Fibroblast of skin of scalp (primary cell): ENCODE measurements around the gene DAG1. TPM values are rescaled to one million over a fixed set of nuclear protein-coding genes. Genes with fewer than 3 reads are reported as not detected.

ENCODE experiments used
- DNase-seq: peaks from one replicate; pipeline ENCODE4 v3.0.0-alpha.2; 2013
- polyA plus RNA-seq, 2 experiments: library from polyadenylated mRNA; unstranded; fragments of 120-200 nt; gene quantifications; one replicate each; pipeline ENCODE4 v1.2.1, GENCODE V29; 2013; ENCODE audit not compliant: insufficient read length in 2 of 2

The DAG1 gene
- polyA plus RNA-seq (2013, experiment 1 of 2; ENCODE audit: insufficient read length), result 59.4 TPM
- polyA plus RNA-seq (2013, experiment 2 of 2; ENCODE audit: insufficient read length), result 61.5 TPM

GRCh38 chr3:49469936-49470713 lies at the start of gene DAG1:
Gene DAG1 (plus strand): TSS chr3:49470267. CDS start chr3:49510535, 40,268 bp downstream.
- DNase-seq, result peak; percentile 97

GRCh38 chr3:49421890-49422378 lies 48.1 kb upstream of the DAG1 start:
- DNase-seq, result no peak

- peak; percentile 43 for DNase-seq
Measured at GRCh38 chr3:49422379-49423248, 47.5 kb upstream of the DAG1 start, which contains the start of gene AMT. Gene AMT (minus strand): TSS chr3:49422473. CDS start chr3:49422450, 23 bp downstream.

GRCh38 chr3:49424816-49425215 lies 45.3 kb upstream of the DAG1 start:
- DNase-seq, result no peak

GRCh38 chr3:49427586-49427985 lies 42.5 kb upstream of the DAG1 start:
- DNase-seq, result no peak

- DNase-seq, result no peak
Measured at GRCh38 chr3:49428752-49429080, 41.4 kb upstream of the DAG1 start.

GRCh38 chr3:49434731-49435130 lies 35.3 kb upstream of the DAG1 start:
- DNase-seq, result no peak

- DNase-seq, result no peak
Measured at GRCh38 chr3:49445391-49445790, 24.7 kb upstream of the DAG1 start.

- no peak for DNase-seq
Measured at GRCh38 chr3:49453621-49454020, 16.4 kb upstream of the DAG1 start.

- no peak for DNase-seq
Measured at GRCh38 chr3:49454458-49454857, 15.6 kb upstream of the DAG1 start.

GRCh38 chr3:49454898-49455681 lies 15.0 kb upstream of the DAG1 start:
- DNase-seq, result peak; percentile 53

- DNase-seq, result peak; percentile 33
Measured at GRCh38 chr3:49456466-49456865, 13.6 kb upstream of the DAG1 start.

GRCh38 chr3:49460188-49460890 lies 9.7 kb upstream of the DAG1 start:
- DNase-seq, result no peak

- DNase-seq, result no peak
Measured at GRCh38 chr3:49460956-49461355, 9.1 kb upstream of the DAG1 start.

GRCh38 chr3:49461443-49462171 lies 8.5 kb upstream of the DAG1 start:
- DNase-seq, result peak; percentile 30

GRCh38 chr3:49462222-49462621 lies 7.8 kb upstream of the DAG1 start:
- peak; percentile 53 for DNase-seq

- no peak for DNase-seq
Measured at GRCh38 chr3:49465270-49466034, 4.6 kb upstream of the DAG1 start.

GRCh38 chr3:49466085-49466484 lies 4.0 kb upstream of the DAG1 start:
- DNase-seq, result no peak

- DNase-seq, result peak; percentile 92
Measured at GRCh38 chr3:49469037-49469935, 781 bp upstream of the DAG1 start.
